HG02798 (cell line): ENCODE results near the gene MUC4.
"Not testable (repeated sequence)": the region's sequence is repeated elsewhere in the genome, so short reads cannot be mapped to it uniquely, and the experiment has no call there.

ENCODE experiments used
- ATAC-seq: cut with Tn5 transposase; IDR thresholded peaks from one replicate; pipeline ENCODE4 v1.9.1; 2021; ENCODE audit warnings: mild to moderate bottlenecking; ENCODE audit not compliant: unreplicated experiment, poor library complexity

MUC4 gene

DNA sequence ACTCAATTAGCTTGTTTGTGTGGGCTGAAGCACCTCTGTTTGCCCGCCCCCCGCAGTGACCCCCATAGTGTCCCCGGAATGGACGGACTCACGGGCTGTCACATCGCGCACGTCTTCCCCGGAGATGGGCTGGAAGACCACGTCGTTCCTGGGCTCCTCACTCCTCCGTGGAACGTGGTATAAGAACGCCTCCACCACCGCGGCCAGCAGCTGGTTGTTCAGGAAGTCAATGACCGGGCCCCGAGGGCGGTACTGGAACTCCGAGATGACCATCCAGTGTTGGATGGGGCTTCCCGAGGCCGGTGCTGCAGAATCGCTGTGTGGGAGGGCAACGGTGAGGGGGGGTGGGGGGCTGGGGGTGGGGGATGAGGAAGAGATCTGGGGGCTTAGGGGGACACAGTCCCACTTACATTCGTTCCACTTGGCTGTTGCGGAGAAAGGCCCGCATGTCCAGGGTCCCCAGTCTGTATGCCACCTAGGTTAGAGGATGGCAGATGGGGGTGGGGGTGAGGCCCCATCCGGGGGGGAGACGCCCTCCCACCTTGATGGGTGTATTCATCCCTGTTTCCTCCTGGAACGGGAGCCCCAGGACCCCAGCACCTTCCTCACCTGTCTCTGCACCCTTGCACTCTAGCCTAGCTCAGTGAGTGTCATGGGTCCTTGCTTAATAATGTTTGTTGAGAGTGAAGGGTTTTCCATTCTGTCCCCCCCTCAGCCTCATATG, 60.8 kb downstream of the MUC4 start:
- no peak for ATAC-seq

DNA sequence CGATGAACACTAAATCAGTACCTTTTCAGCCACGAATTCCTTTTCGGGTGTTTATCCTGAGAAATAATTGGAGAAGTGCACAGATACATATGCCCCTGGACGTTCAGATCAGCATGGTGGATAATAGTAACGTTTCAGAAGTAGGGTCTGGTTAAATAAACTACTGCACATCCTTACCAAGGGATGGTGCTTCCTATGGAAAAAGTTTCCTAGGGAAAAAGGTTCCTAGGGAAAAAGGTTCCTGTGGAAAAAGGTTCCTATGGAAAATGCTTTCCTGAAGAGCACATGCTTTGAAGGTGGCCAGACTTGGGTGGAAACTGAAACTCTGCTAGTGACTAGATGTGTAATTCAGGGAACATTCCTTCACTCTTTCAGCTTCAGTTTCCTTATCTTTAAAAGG, 62.6 kb downstream of the MUC4 start:
- ATAC-seq = not testable (repeated sequence)

DNA sequence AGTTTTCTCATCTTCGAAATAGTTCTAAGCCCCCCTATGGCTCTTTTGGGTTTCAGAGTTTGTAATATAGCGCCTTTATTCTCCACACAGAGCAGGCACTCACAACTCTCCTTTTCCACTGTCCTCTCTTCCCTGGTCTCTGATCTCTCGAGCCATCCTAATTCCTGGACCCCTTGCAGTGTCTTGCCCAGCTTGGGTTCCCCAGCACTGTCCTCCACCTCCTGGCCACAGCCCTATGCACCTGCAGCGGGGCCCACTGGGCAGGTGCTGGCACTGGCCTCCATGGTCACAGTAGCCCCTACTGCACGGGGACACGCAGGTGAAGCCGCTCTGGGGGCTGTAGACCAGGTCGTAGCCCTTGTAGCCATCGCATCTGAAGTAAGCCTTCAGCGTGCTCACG, 63.1 kb downstream of the MUC4 start:
- no peak for ATAC-seq

DNA sequence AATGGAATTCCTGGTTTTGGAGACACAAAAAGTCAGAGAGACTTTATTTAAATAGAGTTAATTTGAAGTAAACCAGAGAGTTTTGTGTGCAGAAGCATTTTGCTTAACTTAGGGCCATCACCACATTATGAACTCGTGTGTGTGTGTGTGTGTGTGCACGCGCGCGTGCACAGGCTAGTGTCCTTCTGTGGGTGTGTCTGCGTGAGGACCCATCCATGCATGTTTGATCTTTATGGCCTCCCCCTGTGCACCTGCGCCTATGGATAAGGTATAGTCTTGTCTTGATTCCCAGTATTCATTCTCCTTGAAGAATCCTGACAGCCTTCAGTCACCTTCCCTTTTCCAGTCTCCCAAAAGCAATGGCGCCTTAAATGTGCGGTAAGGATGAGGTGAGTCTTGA, 65.0 kb downstream of the MUC4 start:
- no peak for ATAC-seq

DNA sequence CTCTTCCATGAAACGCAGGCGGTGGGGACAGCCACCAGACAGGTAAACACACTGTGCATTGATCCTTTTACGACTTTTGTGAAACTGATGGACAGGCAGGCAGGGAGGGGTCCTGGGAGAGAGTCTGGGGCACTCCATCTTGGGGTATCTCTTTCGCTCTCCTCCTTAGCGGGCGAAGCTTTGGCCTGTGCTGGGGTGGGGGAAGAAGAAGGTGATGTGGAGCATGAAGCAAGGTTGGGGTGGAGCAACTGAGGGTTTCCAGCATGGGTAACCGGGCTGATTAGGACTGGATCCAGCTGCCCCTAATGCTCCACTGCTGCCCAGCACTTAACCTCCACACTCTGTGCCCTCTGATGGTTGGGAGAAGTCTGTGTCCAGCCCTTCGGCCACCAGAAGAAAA, 65.4 kb downstream of the MUC4 start:
- no peak for ATAC-seq

DNA sequence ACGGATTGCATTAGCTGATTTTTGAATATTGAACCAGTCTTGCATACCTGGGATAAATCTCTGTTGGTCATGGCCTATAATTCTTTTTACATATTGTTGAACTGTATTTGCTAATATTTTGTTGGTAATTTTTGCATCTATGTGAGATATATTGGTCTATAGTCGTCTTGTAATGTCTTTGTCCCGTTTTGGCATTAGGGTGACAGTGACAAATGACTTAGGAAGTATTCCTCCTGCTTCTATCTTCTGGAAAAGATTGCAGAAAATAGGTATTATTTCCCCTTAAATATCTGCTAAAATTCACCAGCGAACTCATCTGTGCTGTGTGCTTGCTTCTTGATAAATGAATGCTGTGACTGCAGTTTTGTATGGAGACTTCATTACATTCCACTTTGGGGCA, 67.3 kb downstream of the MUC4 start:
- ATAC-seq = no peak

DNA sequence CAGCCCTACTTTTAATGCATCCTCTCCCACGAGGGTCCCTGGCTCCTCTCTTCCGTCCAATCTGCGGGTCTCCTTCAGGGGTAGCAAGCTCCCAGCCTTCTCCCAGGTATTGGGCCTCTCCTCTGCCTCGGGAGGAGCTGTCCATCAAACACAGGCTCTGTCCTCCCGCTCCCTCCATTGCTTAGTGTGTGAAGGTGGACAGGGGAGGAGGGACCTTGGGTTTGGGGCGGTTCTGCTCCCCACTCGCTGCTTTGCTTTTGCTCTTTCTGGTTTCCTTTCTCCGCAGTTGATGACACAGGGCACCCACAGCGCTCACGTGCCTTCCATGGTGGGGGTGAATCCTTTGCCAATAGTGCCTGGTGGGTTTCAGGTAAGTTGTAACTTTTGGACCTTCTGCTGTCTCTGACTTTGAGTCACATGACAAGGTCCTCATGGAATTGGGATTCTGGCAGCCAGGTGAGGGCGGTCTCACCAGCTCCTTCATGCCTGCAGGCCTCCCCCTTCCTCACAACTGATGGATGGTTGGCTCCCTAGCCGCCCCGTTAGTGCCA, 72.1 kb downstream of the MUC4 start:
- ATAC-seq = no peak

DNA sequence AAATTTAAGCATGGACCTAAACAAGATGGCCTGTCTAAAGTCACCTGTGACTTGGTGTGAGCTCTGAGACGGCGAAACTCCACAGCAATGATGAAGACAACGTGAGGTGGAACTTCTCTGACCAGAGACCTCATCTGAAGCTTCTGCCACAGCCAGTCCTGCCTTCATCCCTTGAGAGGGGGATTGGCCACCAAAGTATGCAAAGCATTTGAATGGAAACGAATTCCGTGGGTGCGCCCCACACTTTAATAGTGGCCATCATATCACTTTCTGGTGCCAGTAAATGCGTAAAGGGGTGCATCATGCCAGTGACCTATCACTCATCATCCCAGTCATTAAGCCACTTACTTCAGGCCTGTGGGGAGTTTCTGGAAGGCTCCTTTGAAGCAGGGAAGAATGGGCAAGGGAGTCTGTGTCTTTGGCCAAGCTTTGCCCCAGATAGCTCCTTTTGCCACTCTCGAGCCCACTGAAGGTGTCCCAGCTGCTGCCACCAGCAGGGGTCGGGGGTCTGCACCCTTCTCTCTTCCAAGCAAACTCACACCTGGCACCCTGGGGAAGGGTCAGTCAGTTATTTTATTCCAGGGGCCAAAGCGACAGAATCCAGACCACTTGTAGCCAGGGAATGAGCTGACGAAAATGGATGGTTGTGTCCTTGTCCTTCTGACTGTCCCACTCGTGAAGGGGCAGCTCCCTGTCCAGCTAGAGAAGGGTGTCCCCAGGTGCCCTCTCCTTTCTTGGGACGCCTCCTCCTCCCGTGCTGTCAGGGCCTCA, 73.3 kb downstream of the MUC4 start:
- ATAC-seq = no peak

DNA sequence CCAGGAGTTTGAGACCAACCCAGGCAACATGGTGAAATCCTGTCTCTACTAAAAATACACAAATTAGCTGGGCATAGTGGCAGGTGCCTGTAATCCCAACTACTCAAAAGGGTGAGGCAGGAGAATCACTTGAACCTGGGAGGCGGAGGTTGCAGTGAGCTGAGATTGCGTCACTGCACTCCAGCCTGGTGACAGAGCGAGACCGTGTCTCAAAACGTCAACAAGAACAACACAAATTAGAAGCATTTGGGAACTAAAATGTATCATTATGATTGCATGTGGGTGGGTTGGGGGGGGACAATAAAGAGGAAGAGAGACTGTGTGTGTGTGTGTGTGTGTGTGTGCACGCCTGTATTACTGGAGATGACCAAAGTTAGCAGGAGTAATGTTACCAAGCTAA, 73.9 kb downstream of the MUC4 start:
- not testable (repeated sequence) for ATAC-seq

DNA sequence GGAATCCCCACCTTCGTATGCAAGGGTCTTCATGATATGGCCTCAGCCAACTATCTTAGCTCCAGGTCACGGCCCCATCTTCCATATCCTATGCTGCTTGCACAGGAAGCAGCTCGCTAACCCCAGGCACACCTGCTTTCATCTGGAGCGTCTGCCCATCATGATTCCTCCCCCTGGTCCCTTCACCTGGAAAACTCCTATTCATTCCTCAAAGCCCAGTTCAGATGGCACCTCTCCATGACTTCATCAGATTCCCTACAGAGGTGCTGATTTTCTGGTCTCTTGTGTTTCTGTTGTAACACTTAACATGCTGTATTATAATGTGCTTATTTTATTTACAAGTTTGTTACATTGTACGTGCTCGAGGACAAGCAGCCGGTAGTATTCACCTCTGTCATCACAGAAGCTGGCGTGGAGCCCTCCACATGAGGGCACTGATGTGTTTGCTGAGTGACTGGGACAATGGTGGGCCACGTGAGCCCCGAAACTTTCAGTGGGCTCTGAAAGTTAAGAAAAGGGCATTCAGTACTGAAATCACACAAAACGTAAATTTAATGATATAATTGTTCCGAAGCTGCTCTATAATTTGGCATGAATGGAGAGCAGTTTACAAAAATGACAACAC, 74.8 kb downstream of the MUC4 start:
- no peak for ATAC-seq

DNA sequence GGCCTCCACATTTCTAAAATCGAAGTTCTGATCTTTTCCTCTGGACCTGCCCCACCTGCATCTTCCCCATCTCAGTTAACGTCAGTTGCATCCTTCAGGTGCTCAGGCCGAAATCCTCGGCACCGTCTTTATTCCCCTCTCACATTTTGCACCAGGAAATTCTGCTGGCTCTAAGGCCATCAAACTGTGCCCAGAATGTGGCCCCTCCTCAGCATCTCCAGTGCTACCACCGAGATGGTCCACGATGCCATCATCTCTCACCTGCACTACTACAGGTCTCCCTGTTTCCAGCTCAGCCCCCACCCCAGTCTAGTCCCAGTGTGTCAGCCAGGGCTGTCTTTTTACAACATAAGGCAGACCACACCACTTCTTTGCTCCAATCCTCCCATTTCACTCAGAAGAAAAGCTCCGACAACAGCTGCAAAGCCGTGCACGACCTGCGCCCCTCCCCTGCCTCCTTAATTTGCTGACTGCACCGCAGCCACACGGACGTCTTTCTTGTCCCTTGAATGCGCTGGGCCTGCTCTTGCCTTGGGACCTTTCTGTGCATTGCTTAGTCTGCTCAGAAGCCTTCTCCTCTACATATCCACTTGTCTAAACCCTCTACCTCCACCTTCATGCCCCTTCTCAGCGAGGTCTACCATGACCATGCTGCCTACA, 76.6 kb downstream of the MUC4 start:
- no peak for ATAC-seq

DNA sequence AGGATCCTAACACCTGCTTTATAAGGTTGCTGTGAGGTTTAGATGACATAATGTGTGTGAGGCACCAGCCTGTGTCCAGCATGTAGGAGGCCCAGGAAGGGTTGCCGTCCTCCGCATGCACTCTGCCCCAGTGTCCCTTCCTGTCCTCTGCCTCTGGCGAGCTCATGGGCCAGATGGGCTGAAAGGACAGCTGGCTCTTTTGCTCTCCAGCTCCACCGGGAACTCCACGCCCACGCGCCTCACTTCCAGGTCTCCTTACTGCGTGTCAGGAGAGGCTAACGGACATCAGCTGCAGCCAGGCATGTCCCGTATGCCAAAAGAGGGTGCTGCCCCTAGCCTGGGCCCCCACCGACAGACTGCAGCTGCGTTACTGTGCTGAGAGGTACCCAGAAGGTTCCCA, 78.8 kb downstream of the MUC4 start:
- no peak for ATAC-seq

DNA sequence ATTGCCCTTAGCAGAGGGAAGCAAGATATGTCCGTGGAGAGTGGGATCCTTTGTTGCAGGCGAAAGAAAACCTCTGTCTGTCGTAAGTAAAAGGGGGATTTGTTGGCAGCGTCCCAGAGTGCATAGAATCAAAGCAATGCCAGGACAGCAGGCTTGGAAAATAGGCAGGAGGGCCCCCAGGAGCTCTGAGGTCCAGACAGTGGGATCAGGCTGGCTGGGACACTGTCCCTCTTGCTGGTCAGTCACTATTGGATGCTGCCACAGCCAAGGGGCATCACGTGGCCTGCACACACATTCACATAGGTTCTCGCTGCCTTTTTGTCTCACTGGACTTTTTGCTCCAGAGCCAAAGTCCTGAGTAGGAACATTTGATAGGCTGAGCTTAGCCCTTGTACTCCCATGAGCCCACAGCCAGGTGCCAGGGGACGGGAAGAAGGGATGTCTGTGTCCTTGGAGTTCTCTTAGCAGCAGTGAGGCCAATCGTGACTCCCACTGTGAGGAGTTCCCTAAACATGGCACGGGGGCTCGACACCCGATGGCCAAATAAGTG, 80.3 kb downstream of the MUC4 start:
- ATAC-seq = no peak

DNA sequence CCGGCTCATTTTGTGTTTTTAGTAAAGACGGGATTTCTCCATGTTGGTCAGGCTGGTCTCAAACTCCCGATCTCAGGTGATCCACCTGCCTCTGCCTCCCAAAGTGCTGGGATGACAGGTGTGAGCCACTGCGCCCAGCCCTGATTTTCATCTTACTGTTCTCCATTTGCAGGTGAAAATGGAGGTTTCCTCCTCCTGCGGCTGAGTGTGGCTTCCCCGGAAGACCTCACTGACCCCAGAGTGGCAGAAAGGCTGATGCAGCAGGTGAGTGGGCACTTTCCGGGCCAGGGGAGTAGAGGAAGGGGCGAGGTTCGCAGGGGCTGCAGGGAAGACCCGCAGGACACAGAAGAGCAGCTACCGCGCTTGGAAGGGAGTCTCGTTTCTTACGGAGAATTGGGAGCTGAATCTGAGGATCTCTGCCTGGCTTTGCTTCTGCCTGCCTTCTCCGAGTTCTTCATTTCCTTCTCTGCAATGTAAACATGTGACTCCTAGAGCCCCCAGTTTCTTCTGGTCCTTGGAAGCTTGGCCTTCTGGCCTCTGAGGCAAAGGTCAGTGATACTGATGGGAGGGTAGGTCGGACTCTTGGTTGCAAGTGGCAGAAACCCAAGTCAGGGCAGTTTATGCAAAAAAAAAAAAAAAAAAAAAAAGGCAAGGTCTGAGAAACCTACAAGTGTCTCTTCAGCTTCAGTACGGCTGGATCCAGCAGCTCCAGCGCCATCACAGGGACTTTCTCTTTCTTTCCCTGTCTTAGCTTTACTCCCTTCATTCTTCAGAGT, 82.1 kb downstream of the MUC4 start:
- ATAC-seq = no peak

DNA sequence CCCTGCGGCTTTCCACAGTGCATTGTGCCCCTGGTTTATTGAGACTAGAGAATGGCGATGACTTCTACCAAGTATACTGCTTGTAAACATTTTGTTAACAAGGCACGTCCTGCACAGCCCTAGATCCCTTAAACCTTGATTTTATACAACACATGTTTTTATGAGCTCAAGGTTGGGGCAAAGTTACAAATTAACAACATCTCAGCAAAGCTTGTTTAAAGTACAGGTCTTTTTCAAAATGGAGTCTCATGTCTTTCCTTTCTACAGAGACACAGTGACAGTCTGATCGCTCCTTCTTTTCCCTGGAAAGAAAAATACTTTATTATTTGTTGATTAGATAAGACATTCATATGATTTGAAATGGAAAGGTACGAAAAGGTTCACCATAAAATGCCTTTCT, 82.9 kb downstream of the MUC4 start:
- ATAC-seq = not testable (repeated sequence)

DNA sequence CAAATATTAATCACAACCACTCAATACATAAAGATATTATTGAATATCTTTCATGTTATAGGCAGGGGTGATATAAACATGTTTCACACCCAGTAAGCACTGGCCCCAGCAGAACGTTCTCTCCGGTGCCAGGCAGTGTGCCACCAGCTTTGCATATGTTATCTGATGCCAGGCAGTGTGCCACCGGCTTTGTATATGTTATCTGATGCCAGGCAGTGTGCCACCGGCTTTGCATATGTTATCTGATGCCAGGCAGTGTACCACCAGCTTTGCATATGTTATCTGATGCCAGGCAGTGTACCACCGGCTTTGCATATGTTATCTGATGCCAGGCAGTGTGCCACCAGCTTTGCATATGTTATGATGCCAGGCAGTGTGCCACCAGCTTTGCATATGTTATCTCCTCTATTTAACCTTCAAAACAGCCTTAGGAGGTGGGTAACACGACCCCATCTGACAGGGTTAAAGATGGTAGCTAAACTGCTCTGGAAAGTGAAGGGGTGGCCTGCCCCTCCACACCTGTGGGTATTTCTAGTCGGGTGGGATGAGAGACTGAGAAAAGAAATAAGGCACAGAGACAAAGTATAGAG, 84.0 kb downstream of the MUC4 start:
- ATAC-seq = no peak

DNA sequence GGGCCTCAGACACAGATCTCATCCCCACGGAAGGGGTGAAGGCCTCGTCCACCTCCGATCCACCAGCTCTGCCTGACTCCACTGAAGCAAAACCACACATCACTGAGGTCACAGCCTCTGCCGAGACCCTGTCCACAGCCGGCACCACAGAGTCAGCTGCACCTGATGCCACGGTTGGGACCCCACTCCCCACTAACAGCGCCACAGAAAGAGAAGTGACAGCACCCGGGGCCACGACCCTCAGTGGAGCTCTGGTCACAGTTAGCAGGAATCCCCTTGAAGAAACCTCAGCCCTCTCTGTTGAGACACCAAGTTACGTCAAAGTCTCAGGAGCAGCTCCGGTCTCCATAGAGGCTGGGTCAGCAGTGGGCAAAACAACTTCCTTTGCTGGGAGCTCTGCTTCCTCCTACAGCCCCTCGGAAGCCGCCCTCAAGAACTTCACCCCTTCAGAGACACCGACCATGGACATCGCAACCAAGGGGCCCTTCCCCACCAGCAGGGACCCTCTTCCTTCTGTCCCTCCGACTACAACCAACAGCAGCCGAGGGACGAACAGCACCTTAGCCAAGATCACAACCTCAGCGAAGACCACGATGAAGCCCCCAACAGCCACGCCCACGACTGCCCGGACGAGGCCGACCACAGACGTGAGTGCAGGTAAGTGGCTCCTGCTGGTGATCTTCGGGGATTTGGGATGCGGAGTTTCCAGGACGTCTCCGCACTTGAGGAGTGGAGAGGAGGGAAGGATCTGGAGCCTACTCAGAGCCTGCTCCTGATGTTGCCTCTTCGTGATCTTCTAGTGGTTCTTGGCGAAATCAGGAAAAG, 85.6 kb downstream of the MUC4 start:
- ATAC-seq = not testable (repeated sequence)

DNA sequence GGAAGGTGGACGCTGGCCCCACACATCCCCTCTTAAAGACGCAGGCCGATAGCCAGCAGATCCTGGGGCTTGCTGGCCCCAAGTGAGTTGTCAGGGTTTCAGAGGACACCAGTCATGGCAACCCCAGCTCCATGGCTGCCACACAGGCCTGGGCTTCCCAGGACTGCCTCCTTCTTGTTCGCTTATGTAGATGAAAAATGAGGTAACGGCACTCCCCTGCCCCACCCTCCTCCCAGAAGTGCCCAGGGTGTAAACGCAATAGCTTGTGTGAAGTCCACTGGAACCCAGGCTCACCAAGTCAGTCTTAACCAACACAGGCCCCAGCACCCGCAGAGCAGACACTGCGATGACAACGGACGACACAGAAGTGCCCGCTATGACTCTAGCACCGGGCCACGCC, 87.4 kb downstream of the MUC4 start:
- ATAC-seq = not testable (repeated sequence)

DNA sequence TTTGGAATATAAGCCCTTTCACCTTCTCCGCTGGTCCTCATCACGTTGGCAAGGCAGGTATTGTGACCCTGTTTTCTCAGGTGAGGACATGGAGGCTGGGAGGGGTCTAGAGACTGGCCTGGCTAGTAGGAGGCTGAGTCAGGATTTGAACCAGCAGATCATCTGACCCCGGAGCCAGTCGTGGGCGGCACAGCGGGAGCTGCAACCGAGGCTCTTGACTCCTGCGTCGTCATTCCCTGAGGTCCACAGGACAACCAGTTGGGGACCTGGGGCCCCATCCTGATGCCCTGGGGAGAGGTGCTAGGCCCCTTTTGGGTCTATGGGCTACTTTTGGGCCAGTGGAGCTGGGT, 88.8 kb downstream of the MUC4 start:
- ATAC-seq = not testable (repeated sequence)
